Esophagus muscularis mucosa (tissue), 3 donors: ENCODE measurements around the gene ARHGAP6.

Experiments used
- CTCF ChIP-seq, 3 experiments: fragments of 200-600 bp in 2 of 3; fragments of 450-650 bp in 1 of 3; sonication (generic) in 2 of 3; IDR thresholded peaks; one replicate each; pipeline ENCODE4 v1.5.1; 2017 to 2019; ENCODE audit warnings: antibody characterized with exemption in 3 of 3, mild to moderate bottlenecking in 2 of 3, moderate library complexity in 1 of 3
- POLR2A ChIP-seq: fragments of 450-650 bp; IDR thresholded peaks from one replicate; pipeline ENCODE4 v1.6.1; 2017; ENCODE audit warnings: antibody characterized with exemption, moderate library complexity, mild to moderate bottlenecking, low read depth
- POLR2AphosphoS5 ChIP-seq, 2 donors: sonication (generic); formaldehyde crosslinking; IDR thresholded peaks; one replicate each; pipeline ENCODE4 v1.6.1; 2017; ENCODE audit warnings: antibody characterized with exemption in 2 of 2

GRCh38 chrX:11100281-11101035 lies 565.3 kb downstream of the ARHGAP6 start:
- peak; percentile 46 to 52 (median 50) for TF ChIP-seq CTCF (IDR thresholded peaks at IDR 0.05)
- peak; percentile 39 to 52 for TF ChIP-seq POLR2AphosphoS5 (IDR thresholded peaks at IDR 0.05)
- TF ChIP-seq POLR2A, result no peak
